GM21786 (cell line): ENCODE data around the gene SPEM3.

ENCODE experiments used
- ATAC-seq: cut with Tn5 transposase; IDR thresholded peaks from one replicate; pipeline ENCODE4 v1.9.1; 2021; ENCODE audit not compliant: unreplicated experiment

Gene SPEM3

DNA sequence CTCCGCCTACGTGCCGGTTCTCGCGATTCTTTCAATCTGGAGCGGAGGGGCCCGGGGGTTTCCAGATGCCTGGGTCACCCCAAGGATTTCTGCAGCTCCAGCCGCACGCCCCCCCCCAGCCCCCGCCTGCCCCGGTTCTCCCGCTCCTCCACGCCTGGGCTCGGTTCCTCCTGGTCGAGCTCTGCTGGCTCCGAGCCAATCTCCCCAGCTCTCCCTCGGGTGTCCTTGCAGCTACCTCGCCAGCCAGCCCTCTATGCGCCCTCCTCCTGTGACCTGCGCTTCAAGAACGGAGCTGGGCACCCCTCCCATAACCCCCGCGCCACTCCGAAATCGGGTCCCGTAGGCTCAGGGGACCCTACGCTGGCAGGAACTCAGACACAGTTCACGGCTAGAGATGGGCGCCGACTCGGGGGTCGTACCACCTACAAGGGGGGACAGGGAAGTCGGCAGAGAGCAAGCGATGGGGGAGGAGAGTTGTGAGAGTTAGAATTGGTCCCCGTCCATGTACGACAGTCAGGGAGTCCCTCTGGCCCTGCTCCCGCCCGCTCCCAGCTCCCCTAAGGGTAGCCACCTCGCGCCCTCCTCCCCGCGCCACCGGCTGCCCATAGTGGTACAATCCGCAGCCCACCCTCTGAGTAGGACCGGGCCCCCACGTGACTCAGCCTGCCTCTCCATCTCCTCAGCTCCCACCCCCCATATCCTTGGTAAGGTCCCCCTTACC, 11.6 kb downstream of the SPEM3 start:
- no peak for ATAC-seq

DNA sequence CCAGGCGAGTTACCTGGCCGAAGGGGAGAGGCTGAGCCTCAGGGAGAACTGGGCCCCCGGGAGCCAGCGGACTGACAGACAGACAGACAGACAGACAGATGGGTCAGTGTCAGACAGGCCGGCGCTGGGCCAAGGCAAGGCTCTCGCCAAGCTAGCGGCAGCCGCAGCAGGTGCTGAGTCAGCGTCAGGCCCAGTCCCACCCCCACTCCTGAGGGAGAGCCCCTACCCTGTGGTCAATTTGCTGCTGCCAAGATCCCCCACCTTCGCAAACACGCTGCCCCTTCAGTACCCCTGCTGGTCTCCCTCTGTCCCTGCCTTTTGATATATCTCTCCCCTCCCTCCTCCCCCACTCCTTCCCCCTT, 12.2 kb downstream of the SPEM3 start:
- no peak for ATAC-seq

DNA sequence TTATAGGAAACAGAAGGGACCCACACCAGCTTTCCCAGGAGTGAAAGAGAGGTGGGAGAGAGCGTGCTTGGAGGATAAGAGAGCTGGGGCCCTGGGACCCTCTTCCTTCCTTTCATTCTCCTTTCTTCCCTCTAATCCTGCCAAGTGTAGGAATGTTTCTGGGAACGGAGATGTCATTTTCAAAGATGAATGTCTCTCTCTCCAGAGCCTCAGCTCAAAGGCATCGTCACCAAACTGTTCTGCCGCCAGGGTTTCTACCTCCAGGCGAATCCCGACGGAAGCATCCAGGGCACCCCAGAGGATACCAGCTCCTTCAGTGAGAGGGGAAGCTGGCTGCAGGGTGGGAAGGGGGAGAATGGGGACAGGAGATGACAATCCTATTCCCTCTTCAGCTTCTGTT, 12.6 kb downstream of the SPEM3 start:
- no peak for ATAC-seq

DNA sequence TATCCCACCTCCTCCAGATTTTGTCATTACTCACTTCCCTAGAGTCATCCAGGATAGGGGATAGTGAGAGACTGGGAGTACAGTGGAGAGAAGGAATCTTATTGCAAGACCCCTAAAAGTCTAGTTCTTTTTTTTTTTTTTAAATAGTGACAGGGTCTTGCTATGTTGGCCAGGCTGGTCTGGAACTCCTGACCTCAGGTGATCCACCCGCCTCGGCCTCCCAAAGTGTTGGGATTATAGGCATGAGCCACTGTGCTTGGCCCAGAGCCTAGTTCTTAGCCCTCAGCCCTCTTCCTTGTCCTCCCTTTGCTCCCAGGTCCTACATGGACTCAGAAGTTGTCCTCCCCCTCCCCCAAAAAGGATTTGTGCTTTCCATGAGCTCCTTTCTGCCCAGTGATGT, 13.5 kb downstream of the SPEM3 start:
- ATAC-seq: no peak

DNA sequence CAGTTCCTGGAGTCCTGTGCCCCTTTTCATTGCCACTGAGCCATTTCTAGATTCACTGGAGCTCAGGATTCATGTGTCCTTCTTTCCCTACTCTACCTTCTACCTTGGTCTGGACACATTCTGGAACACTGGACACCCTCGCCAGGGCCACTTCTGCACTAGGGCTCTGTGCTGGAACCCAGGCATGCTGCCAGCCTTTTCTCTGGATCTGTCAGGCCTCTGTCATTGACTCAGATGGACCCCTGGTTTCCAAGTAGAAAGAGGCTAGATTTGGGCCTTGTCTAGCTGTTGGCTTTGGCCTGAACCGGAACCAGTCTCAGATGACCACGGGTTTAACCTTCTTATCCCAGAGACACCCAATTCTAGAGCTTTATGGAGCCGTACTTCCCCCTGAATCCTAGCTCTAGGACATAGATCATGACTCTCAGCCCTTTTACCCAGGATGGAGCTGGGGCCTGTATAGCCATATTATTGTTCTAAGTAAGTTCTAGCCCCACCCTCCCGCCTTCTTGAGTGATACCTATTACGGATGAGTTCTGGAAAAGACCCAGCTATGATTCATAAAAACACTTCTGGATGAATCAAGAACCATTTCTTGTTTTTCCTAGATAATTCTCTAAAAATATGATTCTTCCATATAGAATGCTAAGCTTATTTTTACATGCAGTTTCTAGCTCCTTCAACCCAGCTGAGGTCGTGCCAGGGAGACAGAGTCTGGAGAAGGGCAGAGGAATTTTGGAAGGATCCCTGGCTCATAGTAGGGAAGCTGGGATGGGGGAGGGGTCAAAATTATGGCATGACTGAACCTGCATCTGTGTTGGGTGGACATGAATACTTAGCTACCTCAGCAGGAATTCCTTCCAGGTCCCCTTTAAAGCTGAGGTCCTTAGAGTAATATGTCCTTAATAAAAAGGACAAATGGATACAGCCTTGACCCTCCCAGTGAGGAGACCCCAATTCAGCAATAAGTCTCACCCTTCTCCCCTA, 15.1 kb downstream of the SPEM3 start:
- no peak for ATAC-seq

DNA sequence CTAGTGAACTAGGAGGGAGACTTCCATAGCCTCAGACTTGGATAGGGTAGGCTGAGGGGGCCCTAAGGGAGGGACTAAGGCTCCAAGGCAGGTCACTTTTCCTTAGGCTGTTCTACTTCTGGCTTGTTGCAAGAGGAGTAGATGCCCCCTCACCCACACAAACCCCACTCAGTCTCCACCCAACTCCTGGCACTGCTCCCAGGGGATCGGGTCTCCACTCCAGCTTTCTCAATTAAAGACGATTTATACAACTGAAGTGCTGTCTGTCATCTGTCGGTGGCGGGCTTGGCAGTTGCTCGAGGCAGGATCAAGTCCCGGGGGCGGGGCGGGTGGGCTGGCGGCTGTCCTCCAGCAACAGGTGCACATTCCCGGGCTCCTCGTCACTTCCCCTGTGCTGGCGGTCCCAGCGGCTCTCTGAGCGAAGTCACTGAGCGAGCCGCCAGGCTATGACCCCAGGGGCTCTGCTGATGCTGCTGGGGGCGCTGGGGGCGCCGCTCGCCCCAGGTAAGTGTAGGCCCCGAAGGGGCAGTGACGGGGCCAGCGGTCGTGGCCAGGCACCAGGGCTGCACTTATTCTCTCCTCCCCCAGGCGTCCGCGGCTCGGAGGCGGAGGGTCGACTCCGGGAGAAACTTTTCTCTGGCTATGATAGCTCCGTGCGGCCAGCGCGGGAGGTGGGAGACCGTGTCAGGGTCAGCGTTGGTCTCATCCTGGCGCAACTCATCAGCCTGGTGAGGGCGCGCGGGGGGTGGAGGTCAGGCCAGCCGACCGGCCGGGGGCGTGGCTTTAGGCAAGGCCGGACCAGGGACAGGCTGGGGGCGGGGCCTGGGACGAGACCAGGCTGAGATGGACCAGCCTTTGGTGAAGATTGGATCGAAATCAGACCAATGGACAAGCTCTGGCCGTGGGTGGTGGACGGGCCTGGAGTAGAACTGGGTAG, 16.3 kb downstream of the SPEM3 start, which contains the start of gene CHRNB1:
TSS of gene CHRNB1 (plus strand) at position 380 of the 937 bp plus-strand sequence. CDS start at position 447, 67 bp downstream.
- no peak for ATAC-seq

DNA sequence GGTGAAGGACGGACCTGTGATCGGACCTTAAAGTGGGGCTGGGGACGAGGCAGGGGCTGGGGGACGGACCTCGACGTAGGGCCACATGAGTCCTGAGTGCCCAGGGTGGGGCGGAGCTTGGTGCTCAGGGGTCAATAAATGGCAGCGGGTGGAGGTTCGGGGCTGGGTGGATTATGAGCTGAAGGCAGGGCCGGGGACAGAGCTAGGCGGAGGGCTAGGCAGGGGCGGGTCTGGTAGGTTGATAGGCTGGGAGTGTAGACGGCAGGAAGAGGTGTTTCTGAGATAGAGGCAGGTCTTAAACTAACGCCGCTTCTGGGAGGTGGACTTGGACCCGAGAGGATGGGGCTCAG, 16.9 kb downstream of the SPEM3 start:
- no peak for ATAC-seq

DNA sequence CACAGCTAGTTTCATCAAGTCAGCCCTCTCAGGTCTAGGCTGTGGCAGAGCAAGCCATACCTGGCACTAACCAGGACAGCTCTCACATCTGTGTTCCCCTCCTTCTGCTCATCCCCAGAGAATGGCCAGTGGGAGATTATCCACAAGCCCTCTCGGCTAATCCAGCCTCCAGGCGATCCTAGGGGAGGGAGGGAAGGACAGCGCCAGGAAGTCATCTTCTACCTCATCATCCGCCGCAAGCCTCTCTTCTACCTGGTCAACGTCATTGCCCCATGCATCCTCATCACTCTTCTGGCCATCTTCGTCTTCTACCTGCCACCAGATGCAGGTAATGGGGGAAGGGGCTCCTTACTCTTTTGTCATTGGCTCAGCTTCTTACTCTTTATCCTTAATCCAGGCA, 19.8 kb downstream of the SPEM3 start:
- ATAC-seq: no peak

DNA sequence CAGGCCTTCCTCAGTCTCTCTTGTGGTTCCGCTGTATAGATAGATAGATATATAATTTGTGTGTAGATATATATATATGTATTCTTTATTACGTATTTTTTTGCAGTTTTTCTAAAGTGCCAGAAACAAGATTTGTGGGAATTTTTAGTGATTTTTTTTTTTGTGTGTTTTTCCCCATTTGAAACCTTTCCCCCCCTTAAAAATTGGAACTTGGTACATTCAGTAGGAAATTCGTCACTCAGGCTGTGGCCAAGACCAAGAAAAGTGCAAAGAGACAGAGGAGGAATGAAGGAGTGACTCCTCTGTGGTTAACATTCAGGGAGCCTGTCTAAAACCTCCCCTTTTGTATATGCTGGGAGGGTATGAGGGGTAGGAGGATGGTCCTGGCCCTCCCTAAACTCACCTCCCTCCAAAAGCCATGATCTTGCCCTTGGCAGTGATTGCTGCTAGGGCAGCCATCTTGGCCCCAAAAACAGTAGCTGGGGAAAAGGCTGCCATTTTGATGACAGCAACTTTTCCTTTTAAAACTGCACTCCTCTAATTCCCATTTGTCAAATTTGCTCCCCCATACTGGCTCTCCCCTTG, 31.4 kb downstream of the SPEM3 start:
- no peak for ATAC-seq

DNA sequence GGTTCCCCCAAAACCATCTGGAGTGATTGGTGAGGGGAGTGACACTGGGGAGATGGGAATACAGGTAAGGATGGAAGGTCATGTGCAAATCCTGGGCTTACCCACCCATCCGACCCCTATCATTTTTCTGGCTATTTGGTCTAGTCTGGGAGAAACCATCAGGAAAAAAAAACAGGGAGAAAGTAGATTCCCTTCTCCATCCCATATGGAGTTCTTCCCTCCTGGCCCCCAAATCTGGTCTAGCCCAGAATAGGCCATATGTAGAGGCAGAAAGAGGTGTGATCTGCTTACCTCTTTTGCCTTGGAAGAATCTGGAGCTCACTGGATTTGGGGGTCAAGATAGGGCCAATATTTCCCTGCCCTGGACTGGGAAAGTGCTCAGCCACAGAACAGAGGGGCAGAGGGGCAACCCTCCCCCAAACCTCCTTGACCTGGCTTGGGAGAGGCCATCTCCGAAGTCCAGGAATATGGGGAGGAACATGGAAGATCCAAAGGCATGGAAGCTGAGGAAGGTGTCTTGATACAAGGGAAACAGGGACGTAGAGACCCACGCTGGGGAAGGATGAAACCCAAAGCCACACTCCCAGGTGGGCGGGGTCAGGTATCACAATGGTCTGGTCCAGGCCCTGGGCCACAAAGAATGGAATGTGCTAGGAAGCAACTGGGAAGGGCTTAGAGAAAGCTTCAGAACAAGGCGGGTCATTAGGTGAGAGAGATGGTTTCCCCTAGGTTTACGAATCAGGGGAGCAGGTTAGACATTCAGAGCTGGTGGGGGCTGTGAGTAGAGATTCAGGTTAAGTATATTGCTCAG, 32.4 kb downstream of the SPEM3 start:
- no peak for ATAC-seq

DNA sequence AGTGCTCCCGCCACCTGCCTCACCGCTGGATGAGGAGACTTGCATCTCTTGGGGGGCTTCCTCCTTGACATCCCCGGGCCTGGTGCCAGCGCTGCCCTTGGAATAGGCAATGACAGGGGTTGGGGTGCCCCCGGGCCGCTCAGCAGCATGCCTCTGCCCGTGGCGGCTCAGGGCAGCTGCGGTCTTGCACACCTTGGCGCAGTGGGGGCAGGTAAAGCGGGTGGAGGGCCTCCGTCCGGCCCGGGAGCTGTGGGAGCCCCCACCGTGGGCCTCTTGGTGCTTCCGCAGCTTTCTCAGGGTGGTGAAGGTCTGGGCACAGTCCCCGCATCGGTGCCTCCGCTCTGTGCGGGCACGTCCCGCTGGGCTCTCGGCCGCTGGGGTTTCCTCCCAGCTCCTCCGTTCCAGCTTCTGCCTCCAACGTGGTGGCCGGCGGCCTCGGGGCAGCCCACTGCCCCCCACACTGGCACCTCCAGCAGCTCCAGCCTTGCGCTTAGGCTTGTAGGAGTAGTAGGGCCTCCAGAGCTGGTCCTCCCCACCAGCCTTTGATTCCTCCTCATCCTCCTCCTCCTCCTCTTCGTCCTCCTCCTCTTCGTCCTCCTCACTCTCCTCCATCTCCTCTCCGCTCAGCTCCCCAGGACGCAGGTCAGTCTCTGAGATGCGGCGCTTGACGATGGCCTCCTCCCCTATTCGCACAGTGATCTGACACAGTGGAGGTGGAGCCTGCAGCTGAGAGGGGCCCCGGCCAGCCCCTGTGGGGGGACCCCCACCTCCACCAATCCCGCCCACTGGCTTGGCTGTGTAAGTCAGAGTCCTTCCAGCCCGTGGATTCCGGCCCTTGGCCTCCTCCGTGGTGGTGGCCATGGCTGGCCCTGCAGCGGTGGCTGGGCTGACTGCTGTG, 34.1 kb downstream of the SPEM3 start:
- no peak for ATAC-seq

DNA sequence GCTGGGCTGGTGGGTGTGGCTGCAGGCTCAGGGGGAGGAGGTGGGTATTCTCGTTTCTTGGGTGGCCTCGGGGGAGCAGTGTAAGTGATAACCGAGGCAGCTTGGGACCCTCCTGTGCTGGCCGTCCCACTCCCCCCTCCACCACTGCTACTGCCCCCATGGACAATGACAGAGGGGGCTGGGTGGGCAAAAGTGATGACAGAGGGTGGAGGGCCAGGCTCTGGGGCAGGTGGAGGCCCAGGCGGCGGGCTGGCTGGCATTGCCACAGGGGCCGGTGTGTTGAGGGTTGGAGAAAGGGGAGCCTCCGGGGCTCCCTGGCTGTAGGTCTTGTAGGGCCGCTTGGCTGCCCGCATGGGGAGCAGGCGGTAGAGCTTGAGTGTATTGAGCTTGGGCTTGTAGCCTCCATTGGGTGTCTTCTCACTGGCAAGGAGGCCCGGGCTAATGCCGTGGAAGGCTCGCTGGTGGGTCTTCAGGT, 34.8 kb downstream of the SPEM3 start:
- ATAC-seq: no peak

DNA sequence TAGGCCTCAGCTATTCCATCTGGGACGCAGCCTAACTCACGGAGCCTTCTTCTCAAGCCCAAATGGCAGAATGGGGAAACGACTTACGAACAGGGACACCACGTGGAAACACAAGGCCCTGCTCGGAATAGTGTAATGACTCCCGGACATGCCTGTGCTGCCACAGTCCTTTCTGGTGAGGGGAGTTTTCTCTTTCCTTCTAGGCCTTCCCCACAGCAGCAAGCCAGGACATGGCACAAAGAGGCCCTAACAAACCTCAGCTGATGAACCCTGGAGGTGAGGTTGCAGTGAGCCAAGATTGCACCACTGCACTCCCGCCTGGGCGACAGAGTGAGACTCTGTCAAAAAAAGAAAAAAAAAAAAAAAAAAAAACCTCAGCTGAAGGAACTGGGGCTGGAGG, 35.4 kb downstream of the SPEM3 start:
- no peak for ATAC-seq

DNA sequence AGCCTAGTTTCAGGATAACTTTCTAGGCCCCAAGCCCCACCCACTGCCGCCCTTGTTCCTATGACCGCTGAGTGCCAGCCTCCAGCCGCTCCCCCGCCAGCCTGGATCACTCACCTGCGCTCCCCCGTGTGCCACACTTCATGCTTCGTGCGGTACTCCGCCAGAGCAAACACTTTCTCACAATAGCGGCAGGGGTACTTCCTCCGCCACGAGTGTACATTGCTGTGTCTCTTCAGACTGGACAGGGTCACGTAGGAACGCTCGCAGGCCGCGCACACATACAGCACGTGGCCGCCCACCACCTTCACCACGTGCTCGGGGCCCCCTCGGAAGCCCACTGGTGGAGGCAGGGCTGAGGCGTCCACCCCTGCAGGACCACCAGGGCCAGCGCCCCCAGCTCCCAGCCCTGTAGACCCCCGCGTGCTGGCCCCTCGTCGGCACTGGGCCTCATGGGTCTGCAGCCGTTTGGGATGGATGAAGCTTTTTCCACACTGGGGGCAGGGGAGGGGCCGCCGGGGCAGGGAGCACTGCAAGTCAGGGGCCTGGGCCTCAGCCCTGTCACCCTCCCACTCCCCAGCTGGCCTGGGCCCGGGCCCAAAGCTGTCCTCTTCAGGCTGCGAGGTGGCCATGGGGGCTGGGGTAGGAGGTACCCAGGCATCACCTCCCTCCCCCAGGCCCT, 37.1 kb downstream of the SPEM3 start:
- ATAC-seq: no peak

DNA sequence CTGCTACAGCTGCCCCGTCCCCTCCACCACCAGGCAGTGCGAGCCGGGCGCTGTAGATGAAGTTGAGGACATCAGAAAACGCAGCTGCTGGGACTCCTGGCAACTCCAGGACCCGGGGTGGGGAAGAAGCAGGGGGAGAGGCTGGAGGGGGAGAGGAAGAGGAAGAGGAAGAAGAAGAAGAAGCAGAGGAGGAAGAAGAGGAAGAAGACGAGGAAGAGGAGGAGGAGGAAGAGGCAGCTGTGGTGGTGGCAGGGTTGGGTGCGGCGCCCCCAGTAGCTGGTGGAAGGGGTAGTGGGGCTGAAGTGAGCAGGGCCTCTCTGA, 37.6 kb downstream of the SPEM3 start:
- no peak for ATAC-seq

DNA sequence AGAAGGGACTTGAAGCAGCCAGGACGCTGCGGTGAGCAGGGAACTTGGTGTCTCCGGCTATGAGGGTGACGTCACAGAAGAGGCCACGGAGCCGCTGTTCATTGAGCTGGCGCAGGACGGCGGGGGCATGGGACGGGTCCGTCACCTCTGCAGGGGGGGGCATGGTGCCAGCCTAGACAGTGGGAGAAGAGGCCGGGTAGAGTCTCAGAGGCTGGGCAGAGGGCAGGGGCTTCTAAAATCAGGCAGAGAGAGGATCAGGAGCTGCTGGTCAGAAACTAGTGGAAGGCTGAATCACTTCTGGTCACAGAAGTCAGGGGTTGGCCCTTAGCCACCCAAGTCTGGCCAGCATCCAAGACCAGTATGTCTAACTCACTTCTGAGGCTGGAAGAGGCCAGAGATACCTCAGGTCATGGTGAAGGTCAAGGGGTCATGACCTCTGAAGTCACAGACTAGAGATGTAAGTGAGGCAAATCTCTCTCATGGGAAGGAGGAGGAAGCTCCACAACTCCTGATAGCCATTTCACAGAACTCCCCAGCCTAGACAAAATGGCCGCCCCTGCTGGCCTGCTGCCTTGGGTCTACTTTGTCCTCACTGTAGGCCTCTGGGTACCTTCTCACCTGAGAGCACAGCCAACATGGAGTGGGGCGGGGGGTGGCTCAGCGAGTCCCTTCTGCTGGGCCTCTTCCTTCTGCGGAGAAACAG, 38.1 kb downstream of the SPEM3 start:
- no peak for ATAC-seq

DNA sequence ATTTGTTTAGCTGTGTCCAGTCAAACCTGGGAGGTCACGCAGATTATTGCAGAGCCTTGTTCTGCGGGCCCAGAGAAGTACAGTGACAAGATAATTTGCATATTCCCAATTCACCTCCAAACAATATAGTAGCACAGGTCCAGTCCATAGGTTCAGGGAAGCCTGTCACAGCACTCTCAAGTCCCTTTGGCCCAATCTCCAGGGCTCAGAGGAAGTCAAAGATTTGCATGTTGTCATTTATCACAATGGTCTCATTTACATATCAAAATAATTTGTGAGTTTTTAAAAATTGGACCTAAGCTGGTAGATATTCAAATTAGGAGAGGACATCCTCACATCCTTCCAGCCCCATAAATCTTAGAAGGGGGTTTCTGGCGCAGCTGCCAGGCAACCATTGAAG, 38.8 kb downstream of the SPEM3 start:
- ATAC-seq: no peak

DNA sequence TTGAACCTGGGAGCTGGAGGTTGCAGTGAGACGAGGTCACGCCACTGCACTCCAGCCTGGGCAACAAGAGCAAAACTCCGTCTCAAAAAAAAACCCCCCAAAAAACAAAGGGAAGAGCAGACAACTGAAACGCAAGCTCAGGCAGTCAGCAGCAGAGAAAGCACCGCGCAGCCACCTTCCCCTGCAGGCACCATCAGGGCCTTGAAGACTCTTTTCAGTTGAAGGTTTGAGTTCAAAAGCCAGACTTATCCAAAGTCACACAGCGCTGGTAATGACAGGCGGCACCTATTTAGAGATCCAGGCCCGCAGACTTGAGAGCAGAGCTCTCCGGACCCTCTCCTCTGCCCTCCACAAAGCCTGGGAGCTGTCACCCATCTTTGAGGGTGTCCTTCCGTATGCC, 39.6 kb downstream of the SPEM3 start:
- ATAC-seq: no peak
